Mesendoderm (in vitro differentiated cells): Measurements from ENCODE around the gene ASTN1.

Experiments
- DNase-seq: peaks from one replicate; pipeline ENCODE4 v3.0.0; 2013
- H2AK5ac ChIP-seq: 2 replicates; pipeline ENCODE4 v1.6.1; 2013; ENCODE audit warnings: low read length, inconsistent platforms
- H2BK120ac ChIP-seq: 2 replicates; pipeline ENCODE4 v1.6.1; 2013; ENCODE audit warnings: low read depth, mild to moderate bottlenecking, low read length, moderate library complexity, mixed read lengths
- H2BK15ac ChIP-seq: replicated peaks from 2 replicates; pipeline ENCODE4 v1.6.1; 2013; ENCODE audit warnings: low read depth, mild to moderate bottlenecking, moderate library complexity
- H2BK5ac ChIP-seq: 2 replicates; pipeline ENCODE4 v1.6.1; 2013; ENCODE audit warnings: low read length, inconsistent platforms
- H3K18ac ChIP-seq: 2 replicates; pipeline ENCODE4 v1.6.1; 2013; ENCODE audit warnings: mild to moderate bottlenecking, low read length, mixed read lengths
- H3K23ac ChIP-seq: one replicate; pipeline ENCODE4 v1.6.1; 2013; ENCODE audit warnings: low read length
- H3K27ac ChIP-seq: 2 replicates; pipeline ENCODE4 v1.5.1; 2013; ENCODE audit warnings: low read depth, mild to moderate bottlenecking, inconsistent platforms, low read length, moderate library complexity
- H3K27me3 ChIP-seq: 2 replicates; pipeline ENCODE4 v1.6.1; 2013; ENCODE audit warnings: low read length, control low read depth, mild to moderate bottlenecking, inconsistent platforms; ENCODE audit not compliant: insufficient read depth, poor library complexity
- H3K36me3 ChIP-seq: 2 replicates; pipeline ENCODE4 v1.6.1; 2013; ENCODE audit warnings: low read length, inconsistent platforms; ENCODE audit not compliant: control insufficient read depth, insufficient read depth
- H3K4ac ChIP-seq: one replicate; pipeline ENCODE4 v1.6.1; 2013; ENCODE audit warnings: low read depth, mild to moderate bottlenecking, low read length, moderate library complexity
- H3K4me1 ChIP-seq: 2 replicates; pipeline ENCODE4 v1.6.1; 2013; ENCODE audit warnings: low read depth, low read length, inconsistent platforms; ENCODE audit not compliant: control insufficient read depth
- H3K4me2 ChIP-seq: 2 replicates; pipeline ENCODE4 v1.6.1; 2013; ENCODE audit warnings: low read length
- H3K4me3 ChIP-seq: 2 replicates; pipeline ENCODE4 v1.5.1; 2013; ENCODE audit warnings: mild to moderate bottlenecking, low read length
- H3K56ac ChIP-seq: one replicate; pipeline ENCODE4 v1.6.1; 2013; ENCODE audit warnings: low read length
- H3K79me1 ChIP-seq: 2 replicates; pipeline ENCODE4 v1.6.1; 2013; ENCODE audit warnings: low read length, inconsistent platforms
- H3K79me2 ChIP-seq: 2 replicates; pipeline ENCODE4 v1.6.1; 2013; ENCODE audit warnings: mild to moderate bottlenecking, low read length; ENCODE audit not compliant: control insufficient read depth, insufficient read depth
- H3K9ac ChIP-seq: 2 replicates; pipeline ENCODE4 v1.6.1; 2013; ENCODE audit warnings: low read length, inconsistent platforms
- H4K5ac ChIP-seq: one replicate; pipeline ENCODE4 v1.6.1; 2013; ENCODE audit warnings: low read length
- H4K8ac ChIP-seq: one replicate; pipeline ENCODE4 v1.6.1; 2013; ENCODE audit warnings: low read depth, mild to moderate bottlenecking, control low read depth, low read length, moderate library complexity
- WGBS: extraction: QIAGEN DNeasy Blood & Tissue Kit; methylation state at CpG from one replicate; pipeline ENCODE4 v1.1.7; 2013; ENCODE audit warnings: low lambda C conversion rate, missing lambda C conversion rate; ENCODE audit not compliant: insufficient coverage; ENCODE audit errors: extremely low coverage; 5-methylcytosine and 5-hydroxymethylcytosine counted together

The ASTN1 gene

GRCh38 chr1:176959191-176959820 lies 205.2 kb downstream of the ASTN1 start:
- Histone ChIP-seq H2BK120ac (no peak overlapping the region), H3K27me3 (no peaks in the 10 kb centered on the region), H3K27ac (no peak overlapping the region), H2BK5ac (no peak overlapping the region), H3K4me3 (no peak overlapping the region), H3K4me2 (no peak overlapping the region), H3K4me1 (no peaks in the 10 kb centered on the region), H3K18ac (no peak overlapping the region), H3K36me3 (no peaks in the 10 kb centered on the region), H2AK5ac (no peak overlapping the region), H4K8ac (no peak overlapping the region), H3K4ac (no peak overlapping the region), H3K56ac (no peak overlapping the region), H4K5ac (no peak overlapping the region), H3K9ac (no peak overlapping the region), H3K79me1 (no peaks in the 10 kb centered on the region), H3K79me2 (no peaks in the 10 kb centered on the region), H2BK15ac (no peak overlapping the region), H3K23ac (no peak overlapping the region)
- DNase-seq = no peak
- no CpG with 5 or more reads among the region's 3 CpGs for WGBS

GRCh38 chr1:176957603-176958002 lies 206.9 kb downstream of the ASTN1 start:
- H3K36me3 ChIP-seq = no peaks in the 10 kb centered on the region
- H4K8ac ChIP-seq = no peak overlapping the region
- no peaks in the 10 kb centered on the region for H3K79me1 ChIP-seq
- no peak overlapping the region for H3K4ac ChIP-seq
- no peaks in the 10 kb centered on the region for H3K79me2 ChIP-seq
- no peak overlapping the region for H3K56ac ChIP-seq
- H2AK5ac ChIP-seq = no peak overlapping the region
- no peak overlapping the region for H3K18ac ChIP-seq
- no peak overlapping the region for H2BK5ac ChIP-seq
- H3K4me3 ChIP-seq = no peak overlapping the region
- no peaks in the 10 kb centered on the region for H3K27me3 ChIP-seq
- H3K23ac ChIP-seq = no peak overlapping the region
- no peak overlapping the region for H2BK120ac ChIP-seq
- no peaks in the 10 kb centered on the region for H3K4me1 ChIP-seq
- no peak overlapping the region for H3K27ac ChIP-seq
- no peak overlapping the region for H3K4me2 ChIP-seq
- no CpG with 5 or more reads among the region's 10 CpGs for WGBS
- H2BK15ac ChIP-seq = no peak overlapping the region
- no peak overlapping the region for H4K5ac ChIP-seq
- peak; percentile 75 for DNase-seq
- no peak overlapping the region for H3K9ac ChIP-seq

GRCh38 chr1:176954242-176954641 lies 210.3 kb downstream of the ASTN1 start:
- Histone ChIP-seq H3K79me1 (no peaks in the 10 kb centered on the region), H3K36me3 (no peaks in the 10 kb centered on the region), H3K4me3 (no peak overlapping the region), H2BK15ac (no peak overlapping the region), H3K9ac (no peak overlapping the region), H4K8ac (no peak overlapping the region), H2BK5ac (no peak overlapping the region), H3K23ac (no peak overlapping the region), H4K5ac (no peak overlapping the region), H3K79me2 (no peaks in the 10 kb centered on the region), H3K4me1 (no peaks in the 10 kb centered on the region), H3K4me2 (no peak overlapping the region), H3K4ac (no peak overlapping the region), H3K27ac (no peak overlapping the region), H3K27me3 (no peaks in the 10 kb centered on the region), H2BK120ac (no peak overlapping the region), H3K56ac (no peak overlapping the region), H2AK5ac (no peak overlapping the region), H3K18ac (no peak overlapping the region)
- DNase-seq = peak; percentile 29

- Histone ChIP-seq H2BK15ac (no peak overlapping the region), H4K5ac (no peak overlapping the region), H3K27me3 (no peaks in the 10 kb centered on the region), H4K8ac (no peak overlapping the region), H2AK5ac (no peak overlapping the region), H3K23ac (no peak overlapping the region), H3K9ac (no peak overlapping the region), H3K4me2 (no peak overlapping the region), H3K27ac (no peak overlapping the region), H3K4me1 (no peaks in the 10 kb centered on the region), H3K36me3 (no peaks in the 10 kb centered on the region), H2BK5ac (no peak overlapping the region), H2BK120ac (no peak overlapping the region), H3K4me3 (no peak overlapping the region), H3K4ac (no peak overlapping the region), H3K18ac (no peak overlapping the region), H3K79me2 (no peaks in the 10 kb centered on the region), H3K56ac (peak overlapping the region; percentile 22), H3K79me1 (no peaks in the 10 kb centered on the region)
- peak; percentile 22 for DNase-seq
- no CpG with 5 or more reads among the region's 2 CpGs for WGBS
Observed at GRCh38 chr1:176950736-176951324, 213.7 kb downstream of the ASTN1 start.

GRCh38 chr1:176949033-176949662 lies 215.4 kb downstream of the ASTN1 start:
- H3K27ac ChIP-seq = no peak overlapping the region
- H3K4me1 ChIP-seq = no peaks in the 10 kb centered on the region
- H2BK120ac ChIP-seq = no peak overlapping the region
- H3K4me3 ChIP-seq = no peak overlapping the region
- no peak overlapping the region for H3K4me2 ChIP-seq
- no peak overlapping the region for H3K23ac ChIP-seq
- no peak overlapping the region for H2BK5ac ChIP-seq
- H4K5ac ChIP-seq = no peak overlapping the region
- H3K79me1 ChIP-seq = no peaks in the 10 kb centered on the region
- no peaks in the 10 kb centered on the region for H3K36me3 ChIP-seq
- H3K56ac ChIP-seq = no peak overlapping the region
- H3K79me2 ChIP-seq = no peaks in the 10 kb centered on the region
- H4K8ac ChIP-seq = no peak overlapping the region
- H2AK5ac ChIP-seq = no peak overlapping the region
- peak; percentile 93 for DNase-seq
- WGBS = no CpG with 5 or more reads among the region's 17 CpGs
- H3K27me3 ChIP-seq = no peaks in the 10 kb centered on the region
- no peak overlapping the region for H3K18ac ChIP-seq
- no peak overlapping the region for H3K9ac ChIP-seq
- H3K4ac ChIP-seq = no peak overlapping the region
- no peak overlapping the region for H2BK15ac ChIP-seq
